Bronchial epithelial cell (primary cell): ENCODE results near the gene TMEM198. TPM values are rescaled to one million over a fixed set of nuclear protein-coding genes. Genes with fewer than 3 reads are reported as not detected.

ENCODE experiments used
- DNase-seq: peaks from one replicate; pipeline ENCODE4 v3.0.0-alpha.2; 2010; ENCODE audit warnings: low read depth
- FAIRE-seq: peaks from 2 replicates; lab custom pipeline; 2011; peaks lifted over from hg19 to GRCh38; lab: Jason Lieb, UNC
- H3K27me3 ChIP-seq: 2 replicates; pipeline ENCODE4 v1.5.1; 2011; ENCODE audit warnings: low read length; ENCODE audit not compliant: control insufficient read depth, insufficient read depth
- H3K36me3 ChIP-seq: 2 replicates; pipeline ENCODE4 v1.5.1; 2011; ENCODE audit warnings: low read length; ENCODE audit not compliant: control insufficient read depth, insufficient read depth
- H3K4me3 ChIP-seq: 2 replicates; pipeline ENCODE4 v1.5.1; 2011; ENCODE audit warnings: mild to moderate bottlenecking, low read depth, low read length, control low read depth
- total RNA-seq: library from RNA; depleted of rRNA; stranded (reverse); fragments of >200 nt; gene quantifications from 2 replicates; pipeline ENCODE4 v1.2.1, GENCODE V29; 2014
- TF ChIP-seq, protein P1 (sequence below): IDR thresholded peaks from 2 replicates; pipeline ENCODE4 v1.5.1; 2011; ENCODE audit warnings: mild to moderate bottlenecking, moderate library complexity, low read length, control low read depth, inconsistent platforms; ENCODE audit not compliant: insufficient read depth, severe bottlenecking

The TMEM198 gene
- total RNA-seq, 1 donor from 2014 or later: under 0.01 TPM

DNA sequence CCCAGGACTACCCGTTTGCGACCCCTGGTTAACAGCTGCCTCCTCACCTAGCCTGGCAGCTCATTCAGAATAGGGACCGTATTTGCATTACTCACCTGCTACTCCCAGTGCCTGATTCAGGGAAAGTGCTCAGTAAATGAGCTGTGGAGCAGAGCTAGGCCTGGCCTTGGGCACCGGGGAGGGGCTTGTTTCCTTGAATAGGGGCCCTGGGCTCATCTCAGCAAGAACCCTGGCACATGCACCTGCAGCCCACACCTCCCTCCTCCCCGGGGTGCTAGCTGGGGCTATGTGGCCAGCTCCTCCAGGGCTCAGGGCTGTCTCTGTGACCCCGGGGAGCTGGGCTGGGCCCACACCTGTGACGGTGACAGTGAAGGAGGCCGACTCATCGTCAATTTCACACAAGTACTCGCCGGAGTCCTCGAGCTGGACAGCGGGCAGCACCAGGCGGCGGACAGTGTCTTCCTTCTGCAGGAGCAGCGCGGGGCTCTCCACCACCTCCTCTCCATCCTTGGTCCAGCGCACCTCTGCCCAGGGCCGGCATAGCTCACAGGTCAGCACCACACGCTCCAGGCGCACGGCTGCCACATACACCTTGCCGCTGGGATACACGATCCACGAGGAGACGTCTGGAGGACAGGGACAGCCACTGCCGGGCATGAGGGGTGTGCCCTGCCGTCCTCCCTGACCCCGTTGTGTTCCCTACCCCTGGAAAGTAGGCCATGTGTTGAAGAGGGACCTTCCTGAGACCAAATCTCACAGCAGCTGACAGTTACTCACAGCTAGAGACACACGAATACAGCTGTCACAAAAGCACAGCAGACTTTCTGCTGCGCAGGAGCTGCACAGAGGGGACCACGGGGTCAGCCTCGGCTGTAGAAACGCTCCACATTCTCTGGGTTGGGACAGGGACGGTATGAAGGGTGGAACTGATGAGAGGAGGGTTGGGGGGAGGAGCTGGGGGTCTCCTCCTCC, 18.5 kb downstream of the TMEM198 start:
- Histone ChIP-seq H3K36me3 (peaks cover 1% of the 10 kb centered on the region), H3K4me3 (no peak overlapping the region), H3K27me3 (no peaks in the 10 kb centered on the region)
- DNase-seq (no peak), FAIRE-seq (no peak)
- TF ChIP-seq, protein P1, sequence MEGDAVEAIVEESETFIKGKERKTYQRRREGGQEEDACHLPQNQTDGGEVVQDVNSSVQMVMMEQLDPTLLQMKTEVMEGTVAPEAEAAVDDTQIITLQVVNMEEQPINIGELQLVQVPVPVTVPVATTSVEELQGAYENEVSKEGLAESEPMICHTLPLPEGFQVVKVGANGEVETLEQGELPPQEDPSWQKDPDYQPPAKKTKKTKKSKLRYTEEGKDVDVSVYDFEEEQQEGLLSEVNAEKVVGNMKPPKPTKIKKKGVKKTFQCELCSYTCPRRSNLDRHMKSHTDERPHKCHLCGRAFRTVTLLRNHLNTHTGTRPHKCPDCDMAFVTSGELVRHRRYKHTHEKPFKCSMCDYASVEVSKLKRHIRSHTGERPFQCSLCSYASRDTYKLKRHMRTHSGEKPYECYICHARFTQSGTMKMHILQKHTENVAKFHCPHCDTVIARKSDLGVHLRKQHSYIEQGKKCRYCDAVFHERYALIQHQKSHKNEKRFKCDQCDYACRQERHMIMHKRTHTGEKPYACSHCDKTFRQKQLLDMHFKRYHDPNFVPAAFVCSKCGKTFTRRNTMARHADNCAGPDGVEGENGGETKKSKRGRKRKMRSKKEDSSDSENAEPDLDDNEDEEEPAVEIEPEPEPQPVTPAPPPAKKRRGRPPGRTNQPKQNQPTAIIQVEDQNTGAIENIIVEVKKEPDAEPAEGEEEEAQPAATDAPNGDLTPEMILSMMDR: no peak

DNA sequence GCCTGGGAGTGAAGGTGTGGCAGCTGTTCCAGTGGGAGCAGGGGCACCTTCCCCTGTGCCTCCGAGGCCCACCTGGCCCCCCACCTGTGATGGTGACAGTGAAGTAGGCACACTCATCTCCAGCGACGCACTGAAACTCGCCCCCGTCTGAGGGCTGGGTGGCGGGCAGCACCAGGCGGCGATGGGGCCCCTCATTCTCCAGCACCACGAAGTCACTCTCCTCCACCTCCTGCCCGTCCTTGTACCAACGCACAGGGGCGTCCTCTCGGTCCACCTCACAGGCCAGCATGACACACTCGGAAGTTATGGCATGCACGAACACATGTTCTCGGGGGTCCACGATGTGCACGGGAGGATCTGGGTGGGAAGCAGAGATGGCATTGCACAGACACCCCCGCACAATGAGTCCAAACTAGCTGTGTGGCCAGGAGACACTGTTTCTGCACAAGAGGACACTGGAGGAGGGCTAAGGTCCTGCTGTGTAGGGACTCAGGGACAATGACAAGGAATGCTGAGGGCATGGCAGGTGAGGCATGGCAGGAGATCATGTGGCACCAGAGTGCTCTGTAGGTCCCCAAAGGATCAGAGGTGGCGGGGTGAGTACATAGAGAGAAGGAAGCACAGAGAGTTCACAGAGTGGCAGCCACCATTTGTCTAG, 19.6 kb downstream of the TMEM198 start:
- TF ChIP-seq, protein P1: no peak
- FAIRE-seq (peak; percentile 18), DNase-seq (no peak)
- Histone ChIP-seq H3K36me3 (peaks cover 1% of the 10 kb centered on the region), H3K27me3 (no peaks in the 10 kb centered on the region), H3K4me3 (no peak overlapping the region)

DNA sequence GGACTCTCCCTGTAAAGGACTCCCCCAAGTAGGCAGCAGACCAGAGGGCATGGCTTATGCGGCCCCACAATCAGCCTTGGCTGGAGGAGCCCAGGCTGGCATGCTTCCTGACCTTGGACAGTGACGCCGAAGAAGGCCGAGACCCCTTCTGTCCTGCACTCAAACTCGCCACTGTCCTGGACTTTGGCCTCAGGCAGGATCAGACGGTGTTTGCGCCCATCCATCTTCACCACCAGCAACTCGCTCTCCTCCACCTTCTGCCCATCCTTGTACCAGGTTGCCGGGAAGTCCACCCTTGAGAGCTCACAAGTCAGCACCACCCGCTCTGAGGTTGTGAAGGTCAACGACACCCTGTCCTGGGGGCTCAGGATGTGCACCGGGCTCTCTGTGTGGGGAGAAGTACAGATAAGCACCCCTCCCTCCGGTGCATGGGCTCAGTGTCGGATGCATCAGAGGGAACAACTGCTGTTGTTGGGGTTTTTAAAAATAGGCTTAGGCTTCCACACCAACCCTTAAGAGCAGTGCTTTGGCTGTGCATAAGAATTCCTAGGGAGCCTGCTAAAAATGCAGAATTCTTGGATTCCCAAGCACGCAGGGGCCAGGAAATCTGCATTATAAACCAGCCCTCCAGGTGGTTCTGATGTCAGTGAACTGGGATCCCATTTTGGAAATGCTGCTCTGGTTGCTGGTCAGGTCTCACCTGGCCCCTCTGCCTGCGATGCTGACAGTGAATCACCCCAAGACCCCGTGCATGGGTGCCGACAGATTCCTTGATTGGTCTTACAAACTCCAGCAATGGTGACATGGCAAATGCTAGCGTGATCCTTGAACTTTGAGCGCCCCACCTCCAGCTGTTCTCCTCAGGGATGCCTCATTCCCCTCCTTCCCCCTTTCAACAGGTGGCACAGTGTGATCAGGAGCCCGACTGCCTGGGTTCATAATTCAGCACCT, 21.6 kb downstream of the TMEM198 start:
- TF ChIP-seq, protein P1: no peak
- H3K4me3 ChIP-seq: no peak overlapping the region
- peaks cover 1% of the 10 kb centered on the region for H3K36me3 ChIP-seq
- DNase-seq (no peak), FAIRE-seq (no peak)
- H3K27me3 ChIP-seq: no peaks in the 10 kb centered on the region

DNA sequence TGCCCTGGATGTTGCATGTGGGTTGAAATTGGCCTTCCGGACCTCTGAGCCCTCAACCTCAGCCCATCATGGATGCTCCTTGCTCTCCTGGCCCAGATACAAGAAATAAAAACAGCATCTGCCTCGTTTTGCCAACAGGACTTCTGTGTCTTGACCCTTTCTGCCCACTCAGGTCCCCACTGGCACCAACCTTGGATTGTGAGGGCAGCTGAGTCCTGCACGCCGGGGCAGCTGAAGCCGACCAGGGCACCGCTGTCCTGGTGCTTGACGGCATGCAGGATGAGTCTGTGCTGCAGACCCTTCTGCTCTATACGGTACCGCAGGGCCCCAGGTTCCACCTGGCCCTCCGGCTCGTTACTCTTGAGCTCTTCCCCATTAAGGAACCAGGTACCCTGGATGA, 22.8 kb downstream of the TMEM198 start:
- Histone ChIP-seq H3K4me3 (no peak overlapping the region), H3K36me3 (peaks cover 1% of the 10 kb centered on the region), H3K27me3 (no peaks in the 10 kb centered on the region)
- no peak for DNase-seq
- no peak for FAIRE-seq
- TF ChIP-seq, protein P1: no peak

DNA sequence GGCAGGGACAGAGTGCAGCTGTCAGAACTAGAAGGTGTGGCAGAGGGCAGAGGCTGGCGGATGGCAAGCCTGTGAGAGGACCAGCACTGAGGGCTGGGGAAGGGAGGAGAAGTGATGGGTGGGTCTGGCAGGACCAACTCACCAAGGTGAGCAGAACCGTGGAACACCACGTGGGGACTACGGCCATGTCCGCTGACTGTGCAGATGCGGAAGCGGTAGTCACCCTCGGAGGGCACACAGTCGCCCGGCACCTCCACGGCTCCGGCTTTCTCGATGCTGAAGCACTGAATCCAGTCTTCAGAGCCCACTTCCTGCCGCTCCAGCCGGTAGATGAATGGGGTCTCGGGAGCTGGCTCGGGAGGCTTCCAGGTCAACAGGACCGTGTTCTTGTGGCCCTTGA, 23.3 kb downstream of the TMEM198 start:
- TF ChIP-seq, protein P1: no peak
- FAIRE-seq: no peak
- Histone ChIP-seq H3K27me3 (no peaks in the 10 kb centered on the region), H3K36me3 (peaks cover 1% of the 10 kb centered on the region), H3K4me3 (no peak overlapping the region)
- no peak for DNase-seq
